GM18511 (cell line): ENCODE data around the gene FBN3.
"Not testable (repeated sequence)": the region's sequence is repeated elsewhere in the genome, so short reads cannot be mapped to it uniquely, and the experiment has no call there.

Experiments used
- ATAC-seq: cut with Tn5 transposase; IDR thresholded peaks from one replicate; pipeline ENCODE4 v1.9.1; 2021; ENCODE audit warnings: mild to moderate bottlenecking, moderate library complexity; ENCODE audit not compliant: unreplicated experiment

The FBN3 gene

DNA sequence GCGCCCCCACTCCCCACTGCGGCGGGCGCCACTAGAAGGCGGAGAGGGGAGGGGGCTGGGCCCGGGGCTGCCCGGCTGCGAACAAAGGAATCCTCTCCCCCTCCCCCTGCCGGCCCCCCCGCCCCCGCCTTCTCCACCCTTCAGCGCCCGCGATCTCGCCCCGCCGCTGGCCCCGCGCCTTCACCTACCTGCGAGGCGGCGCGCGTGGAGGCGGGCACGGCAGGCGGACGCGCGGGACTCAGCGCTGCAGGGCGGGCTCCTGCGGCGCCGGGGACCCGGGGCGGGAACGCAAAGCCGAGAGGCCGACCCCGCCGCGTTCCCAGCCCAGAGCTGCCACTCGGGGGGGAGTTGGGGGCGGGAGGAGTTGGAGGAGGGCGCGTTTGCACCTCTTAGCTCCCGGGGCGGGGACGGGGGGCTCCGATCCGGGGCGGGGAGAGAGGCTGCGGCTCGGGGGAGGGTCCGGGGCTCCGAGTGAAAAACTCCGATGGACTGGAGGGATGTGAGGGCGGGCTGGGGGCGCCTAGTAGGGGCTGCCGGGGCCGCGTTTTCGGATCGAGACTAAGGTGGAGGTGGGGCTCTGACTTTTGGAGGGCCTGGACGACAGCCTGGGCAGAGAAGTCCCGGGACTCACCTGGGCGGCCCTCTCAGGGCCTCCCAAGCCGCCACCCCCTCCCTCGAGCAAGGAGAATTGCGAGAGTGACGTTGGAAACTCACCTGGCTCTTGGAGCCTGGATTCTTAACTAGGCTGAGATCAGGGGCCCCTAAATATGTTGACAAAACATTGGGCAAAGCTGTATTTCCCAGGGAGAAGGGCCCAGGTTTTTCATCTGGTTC, at the start of gene FBN3:
TSS of gene FBN3 (minus strand) at position 332 of the 834 bp plus-strand sequence. CDS start 2,112 bp downstream, outside the sequence.
- no peak for ATAC-seq

- no peak for ATAC-seq
Measured at GRCh38 chr19:8196271-8196927, 47.0 kb upstream of the FBN3 start.

DNA sequence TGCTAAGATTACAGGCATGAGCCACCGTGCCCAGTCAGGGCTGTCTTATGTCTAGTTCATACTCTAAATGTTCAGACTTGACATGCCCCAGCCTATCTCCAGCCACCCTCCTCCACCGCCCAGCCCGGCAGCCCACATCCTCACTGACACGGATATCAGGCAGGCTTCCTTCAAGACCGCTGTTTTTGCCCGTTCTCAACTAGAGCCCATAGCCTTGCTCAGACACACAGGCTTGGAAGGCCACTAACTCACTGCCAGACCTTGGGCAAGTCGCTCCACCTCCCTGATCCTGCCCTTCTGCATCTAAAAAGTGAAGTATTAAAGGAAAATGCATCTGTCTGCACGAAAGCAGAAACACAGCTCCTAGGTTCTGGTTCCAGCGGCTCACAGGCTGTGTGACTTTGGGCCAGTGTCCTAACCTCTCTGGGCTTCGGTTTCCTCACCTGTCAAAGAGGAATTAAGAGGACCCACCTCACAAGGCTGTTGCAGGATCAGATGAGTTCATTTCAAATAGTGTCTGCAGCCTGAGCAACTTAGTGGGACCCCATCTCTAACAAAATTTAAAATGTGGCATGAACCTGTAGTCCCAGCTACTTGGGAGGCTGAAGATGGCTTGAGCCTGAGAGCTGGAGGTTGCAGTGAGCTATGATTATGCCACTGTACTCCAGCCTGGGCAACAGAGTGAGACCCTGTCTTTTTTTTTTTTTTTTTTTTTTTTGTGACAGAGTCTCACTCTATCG, 45.3 kb upstream of the FBN3 start:
- ATAC-seq: no peak

GRCh38 chr19:8192221-8192820, 42.9 kb upstream of the FBN3 start:
- ATAC-seq: no peak

GRCh38 chr19:8185343-8186068, 36.1 kb upstream of the FBN3 start:
- no peak for ATAC-seq

GRCh38 chr19:8184274-8184673, 34.9 kb upstream of the FBN3 start:
- no peak for ATAC-seq

GRCh38 chr19:8180018-8180417, 30.6 kb upstream of the FBN3 start:
- ATAC-seq: no peak

GRCh38 chr19:8174706-8175105, 25.3 kb upstream of the FBN3 start:
- no peak for ATAC-seq

- ATAC-seq: no peak
Measured at GRCh38 chr19:8168537-8168936, 19.1 kb upstream of the FBN3 start.

DNA sequence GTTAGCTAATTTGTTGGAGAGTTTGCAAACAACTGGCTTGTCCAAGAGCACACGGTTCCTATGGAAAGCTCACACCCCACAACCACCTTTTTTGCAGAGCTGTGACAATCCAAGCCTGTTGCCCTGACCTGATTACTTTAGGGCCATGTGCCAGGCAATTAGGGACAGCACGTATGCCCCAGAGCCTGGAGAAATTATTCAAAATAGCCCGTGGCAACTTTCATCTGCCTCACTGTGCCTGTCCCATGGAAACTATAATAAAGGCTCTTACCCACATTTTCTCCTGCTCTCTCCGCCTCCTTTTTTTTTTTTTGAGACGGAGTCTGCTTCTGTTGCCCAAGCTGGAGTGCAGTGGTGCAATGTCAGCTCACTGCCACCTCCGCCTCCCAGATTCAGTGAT, 18.6 kb upstream of the FBN3 start:
- no peak for ATAC-seq

- ATAC-seq: no peak
Measured at GRCh38 chr19:8163759-8164158, 14.4 kb upstream of the FBN3 start.

- no peak for ATAC-seq
Measured at GRCh38 chr19:8161135-8161646, 11.8 kb upstream of the FBN3 start.

DNA sequence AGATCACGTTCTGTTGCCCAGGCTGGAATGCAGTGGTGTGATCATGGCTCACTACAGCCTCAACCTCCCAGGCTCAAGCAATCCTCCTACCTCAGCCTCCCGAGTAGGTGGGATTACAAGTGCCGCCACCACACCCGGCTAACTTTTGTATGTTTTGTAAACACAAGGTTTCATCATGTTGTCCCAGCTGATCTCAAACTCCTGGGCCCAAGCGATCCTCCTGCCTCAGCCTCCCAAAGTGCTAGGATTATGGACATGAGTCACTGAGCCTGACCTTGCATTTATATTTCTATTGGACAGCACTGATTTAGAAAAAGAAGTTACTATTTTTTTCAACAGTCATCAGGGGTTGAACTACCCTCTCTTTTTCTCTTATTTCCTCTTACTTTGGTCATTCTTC, 9.9 kb upstream of the FBN3 start:
- ATAC-seq: not testable (repeated sequence)

GRCh38 chr19:8158411-8159074, 9.2 kb upstream of the FBN3 start:
- ATAC-seq: no peak

DNA sequence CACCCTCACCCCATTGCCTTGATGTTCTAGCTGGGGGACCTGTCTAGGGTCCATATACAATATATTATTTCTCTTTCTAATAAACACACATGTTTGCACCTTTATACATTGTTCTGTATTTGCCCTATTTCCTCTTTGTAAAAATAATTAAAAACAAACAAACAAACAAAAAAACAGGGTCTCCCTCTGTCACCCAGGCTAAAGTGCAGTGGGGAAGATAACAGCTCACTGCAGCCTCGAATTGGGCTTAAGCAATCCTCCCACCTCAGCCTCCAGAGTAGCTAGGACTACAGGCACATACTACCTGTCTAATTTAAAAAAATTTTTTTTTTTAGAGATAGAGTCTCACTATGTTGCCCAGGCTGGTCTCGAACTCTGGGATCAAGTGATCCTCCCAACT, 5.9 kb upstream of the FBN3 start:
- no peak for ATAC-seq

- ATAC-seq: not testable (repeated sequence)
Measured at GRCh38 chr19:8154014-8154413, 4.6 kb upstream of the FBN3 start.

- no peak for ATAC-seq
Measured at GRCh38 chr19:8151767-8152035, 2.3 kb upstream of the FBN3 start.

DNA sequence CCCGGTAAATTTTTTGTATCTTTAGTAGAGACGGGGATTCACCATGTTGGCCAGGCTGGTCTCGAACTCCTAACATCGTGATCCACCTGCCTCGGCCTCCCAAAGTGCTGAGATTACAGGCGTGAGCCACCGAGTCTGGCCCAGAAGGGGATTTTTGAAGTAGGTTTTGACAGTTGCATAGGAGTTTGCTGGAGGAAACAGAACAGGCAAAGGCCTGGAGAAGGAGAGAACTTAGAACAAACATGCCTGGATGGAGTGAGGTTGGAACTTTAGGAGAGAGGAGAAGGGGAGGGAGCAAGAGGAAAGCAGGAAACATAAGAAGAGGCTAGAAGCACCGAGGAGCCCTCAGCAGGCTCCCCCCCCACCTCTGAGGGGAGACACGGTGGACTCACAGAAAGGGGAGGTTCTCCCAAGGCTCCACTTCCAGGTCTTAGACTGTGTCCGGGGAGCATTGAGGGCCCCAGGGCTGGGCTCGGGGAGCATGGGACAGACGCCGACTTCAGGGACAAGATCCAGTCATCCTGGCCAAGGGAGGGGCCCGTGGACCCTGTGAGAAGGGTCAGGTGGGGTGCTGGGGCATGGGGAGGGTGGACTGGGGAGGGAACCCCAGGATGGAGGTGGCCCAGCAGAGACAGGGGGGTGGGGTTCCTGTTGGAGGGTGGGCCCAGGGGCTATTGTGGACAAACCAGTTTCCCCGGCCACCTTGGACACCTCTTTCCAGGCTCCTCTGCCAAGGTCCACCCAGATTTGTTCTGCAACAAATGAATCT, 1.8 kb upstream of the FBN3 start:
- no peak for ATAC-seq

DNA sequence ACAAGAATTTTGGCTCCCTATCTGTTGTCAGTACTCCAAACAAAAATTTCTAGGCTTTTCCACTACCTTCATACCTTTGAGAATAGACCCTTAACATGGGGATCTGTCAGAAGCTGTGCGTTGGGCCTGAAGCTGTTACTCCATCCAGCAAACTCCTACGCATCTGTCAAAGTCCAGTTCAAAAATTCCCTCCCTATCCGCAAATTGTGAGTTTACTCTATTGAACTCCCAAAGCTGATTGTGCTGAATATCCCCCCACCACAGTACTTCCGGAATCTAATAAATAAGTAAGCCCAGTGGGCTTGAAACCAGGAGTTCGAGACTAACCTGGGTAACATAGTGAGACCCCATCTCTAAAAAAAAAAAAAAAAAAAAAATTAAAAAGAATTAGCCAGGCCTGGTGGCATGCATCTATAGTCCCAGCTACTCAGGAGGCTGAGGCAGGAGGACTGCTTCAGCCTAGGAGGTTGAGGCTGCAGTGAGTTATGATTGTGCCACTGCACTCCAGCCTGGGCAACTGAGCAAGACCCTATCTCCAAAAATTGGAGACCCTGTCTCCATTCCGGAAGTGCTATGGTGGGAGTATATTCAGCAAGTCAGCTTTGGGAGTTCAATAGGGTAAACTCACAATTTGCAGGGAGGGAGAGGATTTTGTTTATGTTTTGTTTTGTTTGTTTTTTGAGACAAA, 930 bp upstream of the FBN3 start:
- ATAC-seq: no peak
